Peyer's patch (tissue), 4 donors: ENCODE results near the gene KCNIP3.

Source experiments
- POLR2A ChIP-seq, 2 donors: fragments of 450-650 bp; IDR thresholded peaks; one replicate each; pipeline ENCODE4 v1.5.1; 2017; ENCODE audit warnings: antibody characterized with exemption in 2 of 2, mild to moderate bottlenecking in 2 of 2, moderate library complexity in 2 of 2
- TF ChIP-seq, protein P1 (sequence below), 6 experiments: fragments of 450-650 bp in 4 of 6; fragments of 200-600 bp in 2 of 6; sonication (generic) in 1 of 6; IDR thresholded peaks; one replicate each; pipeline ENCODE4 v1.5.1; 2017 to 2019; ENCODE audit warnings: antibody characterized with exemption in 6 of 6, mild to moderate bottlenecking in 3 of 6, moderate library complexity in 1 of 6

DNA sequence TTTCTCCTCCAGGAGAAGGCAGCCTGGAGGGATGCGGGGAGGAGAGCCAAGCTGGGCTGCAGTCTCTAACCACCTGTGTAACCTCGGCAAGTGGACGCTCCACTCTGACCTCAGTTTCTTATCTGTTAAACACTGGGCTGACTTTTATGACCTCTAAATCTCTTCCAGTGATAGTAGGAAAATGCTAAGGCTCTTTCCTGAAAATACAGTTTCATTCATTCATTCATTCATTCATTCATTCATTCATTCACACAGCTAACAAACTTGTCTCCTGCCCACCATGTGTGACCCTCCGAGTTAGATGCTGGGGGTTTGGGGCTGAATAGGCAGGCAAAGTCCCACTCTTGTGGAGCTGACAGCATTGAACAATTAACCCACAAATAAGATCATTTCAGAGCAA lies 13.6 kb upstream of the KCNIP3 start:
- TF ChIP-seq, protein P1, sequence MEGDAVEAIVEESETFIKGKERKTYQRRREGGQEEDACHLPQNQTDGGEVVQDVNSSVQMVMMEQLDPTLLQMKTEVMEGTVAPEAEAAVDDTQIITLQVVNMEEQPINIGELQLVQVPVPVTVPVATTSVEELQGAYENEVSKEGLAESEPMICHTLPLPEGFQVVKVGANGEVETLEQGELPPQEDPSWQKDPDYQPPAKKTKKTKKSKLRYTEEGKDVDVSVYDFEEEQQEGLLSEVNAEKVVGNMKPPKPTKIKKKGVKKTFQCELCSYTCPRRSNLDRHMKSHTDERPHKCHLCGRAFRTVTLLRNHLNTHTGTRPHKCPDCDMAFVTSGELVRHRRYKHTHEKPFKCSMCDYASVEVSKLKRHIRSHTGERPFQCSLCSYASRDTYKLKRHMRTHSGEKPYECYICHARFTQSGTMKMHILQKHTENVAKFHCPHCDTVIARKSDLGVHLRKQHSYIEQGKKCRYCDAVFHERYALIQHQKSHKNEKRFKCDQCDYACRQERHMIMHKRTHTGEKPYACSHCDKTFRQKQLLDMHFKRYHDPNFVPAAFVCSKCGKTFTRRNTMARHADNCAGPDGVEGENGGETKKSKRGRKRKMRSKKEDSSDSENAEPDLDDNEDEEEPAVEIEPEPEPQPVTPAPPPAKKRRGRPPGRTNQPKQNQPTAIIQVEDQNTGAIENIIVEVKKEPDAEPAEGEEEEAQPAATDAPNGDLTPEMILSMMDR (IDR thresholded peaks at IDR 0.05): no peak
- no peak for TF ChIP-seq POLR2A (IDR thresholded peaks at IDR 0.05)
